Fibroblast of skin of right biceps (primary cell): ENCODE results near the gene CBFA2T2.
"Not testable (repeated sequence)": the region's sequence is repeated elsewhere in the genome, so short reads cannot be mapped to it uniquely, and the experiment has no call there.

Source experiments
- DNase-seq: peaks from one replicate; pipeline ENCODE4 v3.0.0-alpha.2; 2013

CBFA2T2 gene

GRCh38 chr20:33630507-33630906 is 140.6 kb downstream of the CBFA2T2 start:
- DNase-seq: no peak

- DNase-seq: not testable (repeated sequence)
Observed at GRCh38 chr20:33631910-33632309, 142.0 kb downstream of the CBFA2T2 start.

DNA sequence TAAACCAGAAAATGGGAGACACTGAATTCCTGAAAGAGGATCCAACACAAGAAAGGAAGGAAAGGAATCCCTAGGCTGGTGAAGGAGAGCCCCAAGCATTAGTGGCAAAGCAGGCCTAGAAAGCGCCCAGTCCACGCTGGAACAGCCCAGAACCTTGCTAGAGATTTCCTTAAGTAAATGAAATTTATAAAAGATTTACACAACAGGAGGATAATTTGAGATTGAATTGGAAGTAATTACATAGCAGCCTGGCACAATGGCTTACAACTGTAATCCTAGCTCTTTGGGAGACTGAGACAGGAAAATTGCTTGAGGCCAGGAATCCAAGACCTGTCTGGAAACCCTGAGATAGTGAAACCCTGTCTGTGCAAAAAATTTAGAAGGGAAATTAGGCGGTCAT is 145.4 kb downstream of the CBFA2T2 start:
- no peak for DNase-seq

DNA sequence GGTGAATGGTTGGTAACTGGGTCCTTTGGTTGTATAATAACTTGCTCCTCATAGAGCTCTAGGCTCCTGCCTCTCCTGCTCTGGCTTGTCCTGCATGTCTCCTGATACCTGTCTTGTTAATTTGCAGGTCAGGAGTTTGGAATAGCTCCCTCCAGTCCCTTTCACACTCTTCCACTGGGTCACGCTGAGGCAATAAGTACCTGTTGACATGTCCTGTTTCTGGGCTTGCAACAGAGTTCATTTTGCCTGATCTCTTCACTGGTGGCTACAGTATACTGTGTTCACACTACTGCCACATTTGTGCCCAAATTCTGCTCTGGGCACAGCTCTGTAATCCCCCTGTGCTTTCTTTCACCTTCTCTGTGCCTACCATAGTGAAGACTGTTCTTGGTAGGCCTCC is 146.9 kb downstream of the CBFA2T2 start:
- DNase-seq: no peak

GRCh38 chr20:33640287-33640686 is 150.4 kb downstream of the CBFA2T2 start:
- DNase-seq: no peak

DNA sequence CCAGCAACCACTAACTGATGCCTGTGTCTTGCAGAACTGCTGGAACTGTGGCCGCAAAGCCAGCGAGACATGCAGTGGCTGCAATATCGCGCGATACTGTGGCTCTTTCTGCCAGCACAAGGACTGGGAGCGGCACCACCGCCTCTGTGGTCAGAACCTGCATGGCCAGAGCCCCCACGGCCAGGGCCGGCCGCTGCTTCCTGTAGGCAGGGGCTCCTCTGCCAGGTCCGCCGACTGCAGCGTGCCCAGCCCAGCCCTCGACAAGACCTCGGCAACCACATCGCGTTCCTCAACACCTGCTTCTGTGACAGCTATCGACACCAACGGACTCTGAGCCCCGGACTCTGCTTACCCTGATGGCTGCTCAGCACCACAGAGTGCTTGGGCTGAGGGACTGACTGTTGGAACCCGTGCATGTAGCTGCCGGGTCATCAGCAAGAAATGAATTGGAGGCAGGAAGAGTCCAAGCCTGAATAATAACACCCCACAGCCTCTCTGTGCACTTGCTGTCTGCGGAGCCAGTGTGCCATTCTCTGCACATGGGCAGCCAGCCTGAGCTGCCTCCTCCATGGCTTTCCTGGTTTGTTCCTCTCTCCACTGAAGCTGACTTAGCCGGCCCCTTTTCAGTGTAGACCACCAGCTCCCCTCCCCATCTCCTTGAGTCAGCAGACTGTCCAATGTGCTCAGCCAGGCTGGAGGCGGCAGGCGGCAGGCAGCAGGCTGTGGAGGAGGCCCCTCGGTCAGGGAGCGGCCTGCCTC is 154.6 kb downstream of the CBFA2T2 start:
- DNase-seq: no peak

- no peak for DNase-seq
Observed at GRCh38 chr20:33645072-33645358, 155.1 kb downstream of the CBFA2T2 start.

- no peak for DNase-seq
Observed at GRCh38 chr20:33645396-33645795, 155.5 kb downstream of the CBFA2T2 start.

GRCh38 chr20:33646191-33646590 is 156.3 kb downstream of the CBFA2T2 start:
- DNase-seq: no peak

DNA sequence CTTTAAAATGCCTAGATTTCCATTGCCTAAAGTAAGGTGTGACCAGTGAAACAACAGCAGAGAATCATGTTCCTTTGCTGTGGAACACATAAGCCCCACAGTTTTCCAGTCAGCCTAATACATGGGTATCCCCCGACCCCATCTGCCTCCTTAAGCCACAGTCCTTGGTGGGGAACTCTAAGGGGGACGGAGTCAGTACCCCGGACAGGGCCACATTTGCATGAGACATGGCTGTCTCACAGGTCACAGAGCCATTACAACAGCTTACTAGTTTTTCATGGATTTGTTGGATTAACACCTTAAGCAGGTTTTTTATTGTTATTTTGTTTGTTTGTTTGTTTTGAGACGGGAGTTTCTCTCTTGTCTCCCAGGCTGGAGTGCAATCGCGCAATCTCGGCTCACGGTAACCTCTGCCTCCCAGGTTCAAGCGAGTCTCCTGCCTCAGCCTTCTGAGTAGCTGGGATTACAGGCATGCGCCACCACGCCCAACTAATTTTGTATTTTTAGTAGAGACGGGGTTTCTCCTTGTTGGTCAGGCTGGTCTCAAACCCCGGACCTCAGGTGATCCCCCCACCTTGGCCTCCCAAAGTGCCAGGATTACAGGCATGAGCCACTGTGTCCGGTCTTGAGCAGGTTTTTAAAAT is 157.2 kb downstream of the CBFA2T2 start:
- not testable (repeated sequence) for DNase-seq

- DNase-seq: peak; percentile 35
Observed at GRCh38 chr20:33647603-33648395, 157.9 kb downstream of the CBFA2T2 start.

DNA sequence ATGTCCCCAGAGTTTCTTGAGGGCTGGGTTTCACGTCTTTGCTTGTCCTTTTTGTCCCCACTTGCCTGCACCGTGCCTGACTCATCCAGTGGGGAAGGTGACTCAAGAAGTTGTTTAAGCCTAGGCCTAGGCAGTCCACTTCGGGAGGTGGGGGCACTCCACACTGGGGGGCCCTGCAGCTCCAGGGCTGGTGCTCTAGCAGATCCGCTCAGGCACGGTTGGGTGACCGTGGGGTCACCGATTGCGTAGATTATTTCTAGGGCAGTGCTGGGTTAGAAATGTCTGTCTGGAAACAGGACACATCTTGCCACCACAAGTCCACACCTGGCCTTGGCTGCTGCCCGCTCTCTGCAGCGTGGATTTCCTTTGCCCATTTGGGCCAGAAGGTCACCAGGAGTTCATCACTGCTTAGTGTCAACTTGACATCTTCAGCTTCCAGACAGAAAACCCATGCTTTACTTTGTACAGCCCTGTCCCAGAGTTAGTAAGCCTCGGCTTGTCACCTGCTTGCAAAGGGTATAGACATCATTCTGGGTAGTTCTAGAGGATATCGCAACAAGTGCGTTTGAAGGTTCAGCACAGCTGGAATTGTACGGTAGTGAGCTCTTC is 158.6 kb downstream of the CBFA2T2 start:
- DNase-seq: no peak

DNA sequence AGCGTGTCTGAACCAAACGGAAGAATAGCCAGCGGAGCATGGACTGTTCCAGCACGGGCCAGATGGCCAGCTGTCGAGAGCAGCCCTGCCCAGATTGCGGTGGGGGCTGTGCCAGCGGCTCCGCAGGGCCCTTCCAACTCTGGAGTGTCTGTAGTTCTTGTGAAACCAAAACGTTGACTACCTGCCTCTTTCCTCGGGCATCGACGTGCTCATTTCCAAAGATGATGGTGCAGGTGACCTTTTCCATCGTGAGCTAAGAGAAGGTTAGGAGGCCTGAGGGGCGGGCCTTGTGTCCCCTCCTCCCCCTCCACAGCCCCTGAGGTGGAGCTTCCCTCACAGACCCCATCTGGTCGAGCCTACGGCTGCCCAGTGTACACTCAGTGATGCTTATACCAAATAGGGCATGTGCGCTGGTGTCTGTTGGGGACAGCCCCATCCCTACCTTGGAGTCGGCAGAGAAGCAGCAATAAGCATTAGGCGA is 159.3 kb downstream of the CBFA2T2 start:
- DNase-seq: no peak

- DNase-seq: no peak
Observed at GRCh38 chr20:33650111-33650752, 160.3 kb downstream of the CBFA2T2 start.

DNA sequence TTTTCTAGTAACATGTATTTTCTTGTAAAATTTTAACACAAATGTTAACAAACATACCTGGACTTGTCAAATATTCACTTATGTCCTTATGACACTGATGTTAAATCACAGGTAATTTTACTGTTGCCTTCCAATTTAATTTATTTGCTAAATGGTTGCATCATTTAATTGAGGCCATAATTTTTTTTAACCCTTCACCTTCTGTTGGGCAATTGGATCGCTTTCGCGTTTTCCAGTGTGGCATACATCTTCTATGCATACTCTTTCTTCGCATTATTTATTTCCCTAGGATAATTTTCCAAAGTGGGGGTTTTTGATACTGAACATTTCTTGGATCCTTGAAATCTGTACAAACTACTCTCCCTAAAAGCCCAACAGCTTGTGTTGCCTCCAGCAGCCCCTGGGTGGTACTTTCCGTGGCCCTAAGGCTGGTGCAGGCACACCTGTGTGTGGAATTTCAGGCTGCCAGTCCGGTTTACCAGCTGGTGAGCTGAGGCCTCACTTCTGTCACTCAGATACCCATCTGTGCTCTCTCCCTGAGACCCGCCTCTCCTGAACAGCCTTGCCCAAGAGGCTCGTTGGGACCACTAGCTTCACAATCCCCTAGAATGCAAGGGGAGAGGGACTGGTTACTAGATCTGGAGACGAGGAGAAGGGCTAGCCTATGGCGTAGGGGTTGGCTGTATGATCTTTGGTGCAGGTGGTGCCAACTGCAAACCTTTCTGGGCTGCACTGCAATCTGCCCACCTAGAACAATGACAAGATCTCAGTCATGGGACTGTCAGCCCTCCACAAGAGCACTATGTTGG is 161.1 kb downstream of the CBFA2T2 start:
- no peak for DNase-seq

- no peak for DNase-seq
Observed at GRCh38 chr20:33651562-33652048, 161.7 kb downstream of the CBFA2T2 start.

- DNase-seq: peak; percentile 62
Observed at GRCh38 chr20:33653218-33653899, 163.5 kb downstream of the CBFA2T2 start.

GRCh38 chr20:33653900-33654596 is 164.2 kb downstream of the CBFA2T2 start:
- DNase-seq: no peak

- DNase-seq: no peak
Observed at GRCh38 chr20:33654680-33655161, 164.8 kb downstream of the CBFA2T2 start.

- DNase-seq: no peak
Observed at GRCh38 chr20:33655164-33655563, 165.3 kb downstream of the CBFA2T2 start.
